T-helper 1 cell treated with Interleukin-12 subunit alpha and Interleukin-12 subunit beta and Interleukin-4 antibody, amounts not matched to agents 30 μg/mL and 1 μg/mL, for 36 hours (primary cell): ENCODE results near the gene POLR3GL.
"Not testable (repeated sequence)": the region's sequence is repeated elsewhere in the genome, so short reads cannot be mapped to it uniquely, and the experiment has no call there.

Experiments
- H3K27ac Mint-ChIP-seq: one replicate; pipeline ENCODE4 v1.8.0; 2021; ENCODE audit warnings: mild to moderate bottlenecking, mixed read lengths
- H3K27me3 Mint-ChIP-seq: one replicate; pipeline ENCODE4 v1.8.0; 2021; ENCODE audit warnings: low read depth, mixed read lengths
- H3K36me3 Mint-ChIP-seq: one replicate; pipeline ENCODE4 v1.8.0; 2021; ENCODE audit warnings: low read depth, mixed read lengths
- H3K4me1 Mint-ChIP-seq: one replicate; pipeline ENCODE4 v1.8.0; 2021; ENCODE audit warnings: low read depth, mixed read lengths
- H3K4me3 Mint-ChIP-seq: one replicate; pipeline ENCODE4 v1.8.0; 2021; ENCODE audit warnings: mild to moderate bottlenecking, moderate library complexity, mixed read lengths
- H3K9me3 Mint-ChIP-seq: one replicate; pipeline ENCODE4 v1.8.0; 2021; ENCODE audit warnings: mixed read lengths

POLR3GL gene

GRCh38 chr1:146021622-146022402 is 57.3 kb downstream of the POLR3GL start, which contains the start of gene HJV:
Gene HJV (minus strand): TSS chr1:146021735. CDS start chr1:146020231, 1,504 bp downstream.
- H3K4me3 Mint-ChIP-seq, result no peak within 1 kb of the TSS
- H3K27me3 Mint-ChIP-seq, result peaks cover 84% of the 10 kb centered on the region
- H3K4me1 Mint-ChIP-seq, result peaks cover 3% of the 10 kb centered on the region
- no peaks in the 10 kb centered on the region for H3K9me3 Mint-ChIP-seq
- H3K27ac Mint-ChIP-seq, result no peak within 1 kb of the TSS
- no peaks in the 10 kb centered on the region for H3K36me3 Mint-ChIP-seq

GRCh38 chr1:146022403-146023127 is 58.1 kb downstream of the POLR3GL start:
- Mint-ChIP-seq H3K9me3 (no peaks in the 10 kb centered on the region), H3K27me3 (peaks cover 80% of the 10 kb centered on the region), H3K27ac (no peak overlapping the region), H3K36me3 (no peaks in the 10 kb centered on the region), H3K4me1 (peaks cover 3% of the 10 kb centered on the region), H3K4me3 (no peak overlapping the region)

- H3K27me3 Mint-ChIP-seq, result peaks cover 57% of the 10 kb centered on the region
- H3K9me3 Mint-ChIP-seq, H3K27ac Mint-ChIP-seq, H3K36me3 Mint-ChIP-seq, H3K4me1 Mint-ChIP-seq, H3K4me3 Mint-ChIP-seq: not testable (repeated sequence)
Measured at GRCh38 chr1:146025787-146026495, 61.5 kb downstream of the POLR3GL start.

GRCh38 chr1:146026650-146027049 is 62.2 kb downstream of the POLR3GL start:
- not testable (repeated sequence) for H3K4me1 Mint-ChIP-seq, H3K4me3 Mint-ChIP-seq
- H3K27me3 Mint-ChIP-seq, result peaks cover 55% of the 10 kb centered on the region

More at GRCh38 chr1:146026650-146027049, 62.2 kb downstream of the POLR3GL start:
- H3K27ac Mint-ChIP-seq, H3K36me3 Mint-ChIP-seq, H3K9me3 Mint-ChIP-seq: not testable (repeated sequence)
